GM19463 (cell line): ENCODE data around the gene GSTM2.

Experiments used
- ATAC-seq: cut with Tn5 transposase; IDR thresholded peaks from one replicate; pipeline ENCODE4 v1.9.1; 2021; ENCODE audit warnings: mild to moderate bottlenecking, moderate library complexity; ENCODE audit not compliant: unreplicated experiment

The GSTM2 gene

GRCh38 chr1:109712321-109712864, 44.5 kb downstream of the GSTM2 start:
- no peak for ATAC-seq

GRCh38 chr1:109713636-109714035, 45.8 kb downstream of the GSTM2 start:
- ATAC-seq: no peak

GRCh38 chr1:109714661-109715372, 47.0 kb downstream of the GSTM2 start:
- ATAC-seq: no peak

- no peak for ATAC-seq
These were observed 48.3 kb downstream of the GSTM2 start for GRCh38 chr1:109716121-109716520.

- no peak for ATAC-seq
These were observed 48.8 kb downstream of the GSTM2 start for GRCh38 chr1:109716570-109717090.

- no peak for ATAC-seq
These were observed 49.9 kb downstream of the GSTM2 start for GRCh38 chr1:109717729-109718128.

- no peak for ATAC-seq
These were observed 50.6 kb downstream of the GSTM2 start for GRCh38 chr1:109718495-109718894.

- peak; percentile 75 for ATAC-seq
These were observed 51.5 kb downstream of the GSTM2 start for GRCh38 chr1:109719337-109719837.

- no peak for ATAC-seq
These were observed 53.2 kb downstream of the GSTM2 start for GRCh38 chr1:109721042-109721441.

- ATAC-seq: no peak
These were observed 54.1 kb downstream of the GSTM2 start for GRCh38 chr1:109721971-109722370.

GRCh38 chr1:109722908-109723691, 55.2 kb downstream of the GSTM2 start:
- no peak for ATAC-seq
